Breast epithelium (tissue), 4 donors: ENCODE measurements around the gene PSME1. TPM values are rescaled to one million over a fixed set of nuclear protein-coding genes. Genes with fewer than 3 reads are reported as not detected.

ENCODE experiments used
- DNase-seq, 2 donors: peaks; one replicate each; pipeline ENCODE4 v3.0.0-alpha.2; 2019; ENCODE audit warnings: low spot score in 2 of 2
- H3K27ac ChIP-seq, 2 donors: fragments of 200-600 bp; sonication (generic) in 1 of 2; one replicate each; pipeline ENCODE4 v1.5.1; 2016 to 2019; ENCODE audit warnings: mild to moderate bottlenecking in 1 of 2
- H3K27me3 ChIP-seq, 2 donors: fragments of 200-600 bp; sonication (generic) in 1 of 2; one replicate each; pipeline versions ENCODE4 v1.5.1 to v1.6.0; 2017 to 2019; ENCODE audit warnings: control low read depth in 1 of 2, mild to moderate bottlenecking in 1 of 2
- H3K36me3 ChIP-seq: fragments of 200-600 bp; one replicate; pipeline ENCODE4 v1.5.1; 2019
- H3K4me1 ChIP-seq, 2 donors: fragments of 200-600 bp; sonication (generic); one replicate each; pipeline ENCODE4 v1.5.1; 2016 to 2019; ENCODE audit warnings: control low read depth in 1 of 2
- H3K4me3 ChIP-seq, 3 donors: fragments of 200-600 bp; sonication (generic); 1 replicate in 2 of 3; 2 replicates in 1 of 3; pipeline ENCODE4 v1.5.1; 2016 to 2019; ENCODE audit warnings: mild to moderate bottlenecking in 3 of 3, moderate library complexity in 2 of 3
- H3K9me3 ChIP-seq, 2 donors: fragments of 200-600 bp; sonication (generic) in 1 of 2; one replicate each; pipeline ENCODE4 v1.5.1; 2016 to 2019; ENCODE audit warnings: control low read depth in 1 of 2
- CTCF ChIP-seq, 3 donors: fragments of 450-650 bp; IDR thresholded peaks; one replicate each; pipeline ENCODE4 v1.5.1; 2016 to 2017; ENCODE audit warnings: antibody characterized with exemption in 3 of 3, mild to moderate bottlenecking in 3 of 3, moderate library complexity in 3 of 3
- POLR2A ChIP-seq: fragments of 450-650 bp; IDR thresholded peaks from one replicate; pipeline ENCODE4 v1.6.1; 2016; ENCODE audit warnings: antibody characterized with exemption, mild to moderate bottlenecking, moderate library complexity
- POLR2AphosphoS5 ChIP-seq, 3 donors: sonication (generic); formaldehyde crosslinking; IDR thresholded peaks; one replicate each; pipeline ENCODE4 v1.6.1; 2017; ENCODE audit warnings: antibody characterized with exemption in 3 of 3
- intact Hi-C: fragments of 100-400 bp; cut with DNase I; formaldehyde crosslinking; loops from one replicate; pipeline ENCODE4 v1.15.1; 2023; ENCODE audit warnings: low total_unique reads
- total RNA-seq, 3 donors: library from RNA; depleted of rRNA; stranded (reverse); fragments of >200 nt; gene quantifications; one replicate each; pipeline ENCODE4 v1.1.0, GENCODE V29; 2016

PSME1 gene
- total RNA-seq, 3 donors from 2014 or later, result 91.1 to 151 (median 135) TPM

GRCh38 chr14:24113801-24114531, 22.0 kb upstream of the PSME1 start:
- Histone ChIP-seq H3K4me1 (peaks cover 4 to 14% of the 10 kb centered on the region in 2 donors), H3K27ac (peak overlapping the region; percentile 98 to 99), H3K36me3 (no peaks in the 10 kb centered on the region), H3K27me3 (no peaks in the 10 kb centered on the region), H3K9me3 (no peaks in the 10 kb centered on the region), H3K4me3 (peak overlapping the region; percentile 64 to 74 (median 74))
- peak; percentile 77 to 79 for DNase-seq
- peak in 2 of 3 donors; percentile 29 to 62 for TF ChIP-seq POLR2AphosphoS5 (IDR thresholded peaks at IDR 0.05)
- no peak for TF ChIP-seq CTCF (IDR thresholded peaks at IDR 0.05)
- TF ChIP-seq POLR2A, result peak; percentile 13
- intact Hi-C loops, result no loop called here

GRCh38 chr14:24114532-24115421, 21.2 kb upstream of the PSME1 start, which contains the start of the genes DCAF11 and NRL:
Gene DCAF11, plus strand, starts transcription at chr14:24114777. Its CDS starts 818 bp downstream, at chr14:24115595.
Gene NRL, minus strand, starts transcription at chr14:24114949. Its CDS starts 32,101 bp downstream, at chr14:24082848.
- H3K4me3 ChIP-seq, result peak within 1 kb of the TSS; percentile 64 to 74 (median 74)
- TF ChIP-seq CTCF (IDR thresholded peaks at IDR 0.05) (no peak), POLR2A (peak; percentile 14), POLR2AphosphoS5 (IDR thresholded peaks at IDR 0.05) (peak; percentile 92 to 98 (median 93))
- H3K9me3 ChIP-seq, result no peaks in the 10 kb centered on the region
- no peaks in the 10 kb centered on the region for H3K36me3 ChIP-seq
- H3K4me1 ChIP-seq, result peaks cover 4 to 13% of the 10 kb centered on the region in 2 donors
- peak; percentile 99 for DNase-seq
- peak within 1 kb of the TSS; percentile 98 to 99 for H3K27ac ChIP-seq
- H3K27me3 ChIP-seq, result no peaks in the 10 kb centered on the region
- intact Hi-C loops, result no loop called here

- Histone ChIP-seq H3K27me3 (no peaks in the 10 kb centered on the region), H3K4me1 (peaks cover 4 to 13% of the 10 kb centered on the region in 2 donors), H3K36me3 (no peaks in the 10 kb centered on the region), H3K27ac (peak overlapping the region; percentile 98 to 99), H3K9me3 (no peaks in the 10 kb centered on the region), H3K4me3 (peak overlapping the region; percentile 64 to 74 (median 74))
- DNase-seq, result peak in 1 of 2 donors; percentile 45
- no peak for TF ChIP-seq POLR2A
- TF ChIP-seq CTCF (IDR thresholded peaks at IDR 0.05), result no peak
- intact Hi-C loops, result no loop called here
These were observed 20.4 kb upstream of the PSME1 start for GRCh38 chr14:24115422-24116127.

DNA sequence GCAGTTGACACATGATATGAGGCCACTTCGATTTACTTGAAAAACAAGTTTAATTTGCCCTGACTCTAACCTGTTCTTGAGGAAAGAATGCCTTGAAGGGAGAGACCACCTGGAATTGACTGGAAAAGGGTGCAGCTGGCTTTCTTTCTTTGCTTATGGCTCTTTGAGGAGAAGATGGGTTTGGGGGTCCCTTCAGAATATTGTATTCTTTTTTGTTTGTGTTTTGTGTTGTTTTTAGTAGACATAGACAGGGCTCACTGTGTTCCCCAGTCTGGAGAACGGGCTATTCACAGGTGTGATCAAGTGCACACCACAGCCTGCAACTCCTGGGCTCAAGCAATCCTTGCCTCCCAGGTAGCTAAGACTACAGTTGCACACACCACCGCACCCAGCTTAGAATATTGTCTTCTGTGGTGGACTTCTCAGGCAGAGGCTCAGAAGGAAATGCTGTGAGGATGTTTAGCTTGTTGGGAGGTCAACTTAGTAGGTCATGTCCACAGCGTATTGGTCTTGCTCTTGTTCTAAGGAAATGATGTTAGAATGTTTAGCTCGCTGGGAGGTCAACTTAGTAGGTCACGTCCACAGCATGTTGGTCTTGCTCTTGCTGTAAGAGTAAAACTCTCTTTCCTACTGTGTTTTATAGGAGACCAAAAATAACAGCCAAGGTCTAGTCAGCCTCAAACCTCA, 19.7 kb upstream of the PSME1 start:
- H3K9me3 ChIP-seq, result no peaks in the 10 kb centered on the region
- H3K27ac ChIP-seq, result peak overlapping the region in 1 of 2 donors; percentile 99
- intact Hi-C loops, result no loop called here
- no peaks in the 10 kb centered on the region for H3K27me3 ChIP-seq
- H3K4me3 ChIP-seq, result peak overlapping the region in 2 of 3 donors; percentile 74
- TF ChIP-seq CTCF (IDR thresholded peaks at IDR 0.05), result no peak
- TF ChIP-seq POLR2AphosphoS5 (IDR thresholded peaks at IDR 0.05), result no peak
- no peak for TF ChIP-seq POLR2A
- H3K4me1 ChIP-seq, result peaks cover 4 to 13% of the 10 kb centered on the region in 2 donors
- H3K36me3 ChIP-seq, result no peaks in the 10 kb centered on the region
- no peak for DNase-seq
